Activated T-helper 1 cell treated with anti-CD3 and anti-CD28 coated beads, Interleukin-12 subunit alpha, Interleukin-12 subunit beta, Interleukin-2, Interleukin-4 antibody, amounts not matched to agents 30 ng/mL and 10 ng/mL and 1 ng/mL, durations not matched to agents 14 hours and 24 hours and 36 hours (primary cell): ENCODE measurements around the gene PGBD5. TPM values are rescaled to one million over a fixed set of nuclear protein-coding genes. Genes with fewer than 3 reads are reported as not detected.
"Not testable (repeated sequence)": the region's sequence is repeated elsewhere in the genome, so short reads cannot be mapped to it uniquely, and the experiment has no call there.

Source experiments
- DNase-seq: peaks from one replicate; pipeline ENCODE4 v3.0.0; 2021; ENCODE audit warnings: low spot score
- H3K27ac Mint-ChIP-seq: one replicate; pipeline ENCODE4 v1.8.0; 2021; ENCODE audit warnings: mild to moderate bottlenecking, mixed read lengths
- H3K27me3 Mint-ChIP-seq: one replicate; pipeline ENCODE4 v1.8.0; 2022; ENCODE audit warnings: mild to moderate bottlenecking, moderate library complexity, mixed read lengths; ENCODE audit not compliant: insufficient read depth
- H3K36me3 Mint-ChIP-seq: one replicate; pipeline ENCODE4 v1.8.0; 2021; ENCODE audit warnings: low read depth, mixed read lengths
- H3K4me1 Mint-ChIP-seq: one replicate; pipeline ENCODE4 v1.8.0; 2021; ENCODE audit warnings: low read depth, mixed read lengths
- H3K4me3 Mint-ChIP-seq: one replicate; pipeline ENCODE4 v1.8.0; 2021; ENCODE audit warnings: mild to moderate bottlenecking, moderate library complexity, mixed read lengths
- H3K9me3 Mint-ChIP-seq: one replicate; pipeline ENCODE4 v1.8.0; 2021; ENCODE audit warnings: mixed read lengths
- intact Hi-C: fragments of 100-400 bp; cut with micrococcal nuclease; formaldehyde crosslinking; loops from one replicate; pipeline ENCODE4 v1.15.1; 2024
- total RNA-seq: library from RNA; stranded (reverse); gene quantifications from 2 replicates; pipeline ENCODE4 v1.2.3, GENCODE V29; 2022

The PGBD5 gene, protein sequence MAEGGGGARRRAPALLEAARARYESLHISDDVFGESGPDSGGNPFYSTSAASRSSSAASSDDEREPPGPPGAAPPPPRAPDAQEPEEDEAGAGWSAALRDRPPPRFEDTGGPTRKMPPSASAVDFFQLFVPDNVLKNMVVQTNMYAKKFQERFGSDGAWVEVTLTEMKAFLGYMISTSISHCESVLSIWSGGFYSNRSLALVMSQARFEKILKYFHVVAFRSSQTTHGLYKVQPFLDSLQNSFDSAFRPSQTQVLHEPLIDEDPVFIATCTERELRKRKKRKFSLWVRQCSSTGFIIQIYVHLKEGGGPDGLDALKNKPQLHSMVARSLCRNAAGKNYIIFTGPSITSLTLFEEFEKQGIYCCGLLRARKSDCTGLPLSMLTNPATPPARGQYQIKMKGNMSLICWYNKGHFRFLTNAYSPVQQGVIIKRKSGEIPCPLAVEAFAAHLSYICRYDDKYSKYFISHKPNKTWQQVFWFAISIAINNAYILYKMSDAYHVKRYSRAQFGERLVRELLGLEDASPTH
- total RNA-seq: not detected in 2 replicates

DNA sequence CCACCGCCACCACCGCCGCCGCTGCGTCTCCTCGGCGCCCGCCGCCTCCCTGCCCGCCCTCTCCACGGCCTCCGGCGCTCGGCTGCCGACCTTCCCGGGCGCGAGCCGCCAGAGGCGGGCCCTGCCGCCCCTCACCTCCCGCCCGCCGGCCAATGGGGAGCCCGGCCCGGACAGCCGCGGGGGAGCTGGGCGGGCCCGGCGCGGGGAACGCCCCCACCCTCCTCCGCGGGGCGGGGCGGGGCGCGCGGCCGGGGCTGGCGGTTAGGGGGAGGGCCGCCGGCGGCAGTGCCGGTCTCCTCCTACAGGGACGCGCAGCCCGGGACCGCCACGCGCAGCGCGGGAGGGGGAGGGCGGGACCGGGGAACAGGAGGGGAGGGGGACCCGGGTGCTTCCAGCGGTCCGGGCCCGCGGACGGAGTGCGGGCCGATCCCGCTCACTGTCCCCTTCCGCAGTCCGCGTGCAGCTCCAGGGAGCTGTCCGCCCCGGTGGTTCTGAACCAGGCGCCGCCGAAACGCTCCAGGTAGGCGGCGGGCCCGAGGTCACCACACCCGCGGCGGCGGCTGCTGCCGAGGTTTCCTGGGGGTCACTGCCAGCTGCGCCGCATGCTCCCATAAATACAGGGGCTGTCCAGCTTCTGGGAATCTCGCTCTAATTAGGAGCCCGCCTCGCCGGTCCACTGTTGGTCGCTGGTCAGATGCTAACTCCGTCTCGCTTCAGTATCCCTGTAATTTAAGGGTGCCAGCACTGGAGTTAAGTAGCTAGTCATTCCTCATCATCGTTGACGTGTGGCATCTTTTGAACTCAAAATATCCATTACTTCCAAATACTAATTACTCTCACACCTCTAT lies at the start of gene PGBD5:
Gene PGBD5, minus strand, starts transcription at position 87 of the 848 bp plus-strand sequence. CDS start 404 bp downstream, outside the sequence.
- intact Hi-C loops: loop anchor here (5.0 to 10.0 kb wide), 3 partner anchors 216 to 992 kb away; partner anchors contain the start of genes ACTA1, COG2 and TRIM67
- no peaks in the 10 kb centered on the region for H3K36me3 Mint-ChIP-seq
- H3K4me1 Mint-ChIP-seq: peaks cover 9% of the 10 kb centered on the region
- H3K27me3 Mint-ChIP-seq: peaks cover 53% of the 10 kb centered on the region
- H3K9me3 Mint-ChIP-seq: peaks cover 7% of the 10 kb centered on the region
- DNase-seq: peak; percentile 59
- peak within 1 kb of the TSS; percentile 78 for H3K4me3 Mint-ChIP-seq
- peak within 1 kb of the TSS; percentile 40 for H3K27ac Mint-ChIP-seq

DNA sequence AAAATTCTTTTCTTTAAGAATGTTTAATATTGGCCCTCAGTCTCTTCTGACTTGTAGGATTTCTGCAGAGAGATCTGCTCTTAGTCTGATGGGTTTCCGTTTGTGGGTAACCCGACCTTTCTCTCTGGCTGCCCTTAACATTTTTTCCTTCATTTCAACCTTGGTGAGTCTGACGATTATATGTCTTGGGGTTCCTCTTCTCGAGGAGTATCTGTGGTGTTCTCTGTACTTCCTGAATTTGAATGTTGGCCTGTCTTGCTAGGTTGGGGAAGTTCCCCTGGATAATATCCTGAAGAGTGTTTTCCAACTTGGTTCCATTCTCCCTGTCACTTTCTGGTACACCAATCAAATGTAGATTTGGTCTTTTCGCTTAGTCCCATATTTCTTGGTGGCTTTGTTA lies 48.8 kb upstream of the PGBD5 start:
- H3K9me3 Mint-ChIP-seq, H3K4me1 Mint-ChIP-seq, DNase-seq, H3K27ac Mint-ChIP-seq, H3K4me3 Mint-ChIP-seq, H3K36me3 Mint-ChIP-seq, intact Hi-C loops: not testable (repeated sequence)
- peaks cover 28% of the 10 kb centered on the region for H3K27me3 Mint-ChIP-seq

DNA sequence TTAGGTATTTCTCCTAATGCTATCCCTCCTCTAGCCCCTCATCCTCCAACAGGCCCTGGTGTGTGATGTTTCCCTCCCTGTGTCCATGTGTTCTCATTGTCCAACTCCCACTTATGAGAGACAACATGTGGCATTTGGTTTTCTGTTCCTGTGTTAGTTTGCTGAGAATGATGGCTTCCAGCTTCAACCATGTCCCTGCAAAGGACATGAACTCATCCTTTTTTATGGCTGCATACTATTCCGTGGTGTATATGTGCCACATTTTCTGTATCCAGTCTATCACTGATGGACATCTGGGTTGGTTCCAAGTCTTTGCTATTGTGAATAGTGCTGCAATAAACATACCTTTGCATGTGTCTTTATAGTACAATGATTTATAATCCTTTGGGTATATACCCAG lies 44.6 kb upstream of the PGBD5 start:
- H3K4me3 Mint-ChIP-seq, intact Hi-C loops, DNase-seq, H3K27ac Mint-ChIP-seq, H3K4me1 Mint-ChIP-seq, H3K9me3 Mint-ChIP-seq, H3K36me3 Mint-ChIP-seq: not testable (repeated sequence)
- H3K27me3 Mint-ChIP-seq: peaks cover 21% of the 10 kb centered on the region

DNA sequence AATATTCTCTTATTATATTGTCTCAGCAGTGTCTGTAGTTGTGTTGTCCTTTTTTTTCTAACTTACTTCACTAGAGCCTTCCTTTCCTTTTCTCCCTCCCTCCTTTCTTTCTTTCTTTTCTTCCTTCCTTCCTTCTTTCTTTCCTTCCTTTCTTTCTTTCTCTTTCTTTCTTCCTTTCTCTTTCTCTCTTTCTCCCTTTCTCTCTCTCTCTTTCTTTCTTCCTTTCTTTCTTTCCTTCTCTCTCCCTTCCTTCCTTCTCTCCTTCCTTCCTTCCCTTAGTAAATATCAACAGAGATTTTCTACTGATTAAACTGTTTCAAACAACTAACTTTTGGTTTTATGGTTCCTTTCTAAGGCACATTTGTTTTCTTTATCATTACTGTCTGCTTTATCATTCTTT lies 43.1 kb upstream of the PGBD5 start:
- Mint-ChIP-seq H3K4me3 (no peak overlapping the region), H3K27me3 (peaks cover 14% of the 10 kb centered on the region), H3K27ac (no peak overlapping the region), H3K4me1 (no peaks in the 10 kb centered on the region), H3K9me3 (no peaks in the 10 kb centered on the region), H3K36me3 (no peaks in the 10 kb centered on the region)
- intact Hi-C loops: no loop called here
- no peak for DNase-seq

DNA sequence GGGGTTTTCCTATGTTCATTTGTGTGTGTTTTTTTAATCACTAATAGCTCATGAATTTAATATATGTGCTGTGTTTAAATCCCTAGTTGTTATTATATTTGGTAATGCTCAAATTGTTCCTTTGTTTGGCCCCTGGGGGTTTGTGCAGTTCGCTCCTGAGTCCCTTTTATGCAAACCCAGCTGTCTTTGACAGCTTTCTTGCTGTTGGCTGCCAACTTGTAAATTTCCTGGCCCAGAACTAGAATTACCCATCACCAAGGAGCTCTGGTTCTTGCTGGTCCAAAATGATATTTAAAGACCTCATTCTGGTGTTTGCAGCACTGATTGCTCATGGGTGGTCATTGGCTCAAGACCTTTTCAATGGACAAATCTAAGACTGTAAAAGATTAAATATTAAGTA lies 39.6 kb upstream of the PGBD5 start:
- Mint-ChIP-seq H3K27ac (no peak overlapping the region), H3K9me3 (no peaks in the 10 kb centered on the region), H3K4me3 (no peak overlapping the region), H3K4me1 (no peaks in the 10 kb centered on the region), H3K27me3 (peaks cover 8% of the 10 kb centered on the region), H3K36me3 (no peaks in the 10 kb centered on the region)
- intact Hi-C loops: no loop called here
- no peak for DNase-seq

DNA sequence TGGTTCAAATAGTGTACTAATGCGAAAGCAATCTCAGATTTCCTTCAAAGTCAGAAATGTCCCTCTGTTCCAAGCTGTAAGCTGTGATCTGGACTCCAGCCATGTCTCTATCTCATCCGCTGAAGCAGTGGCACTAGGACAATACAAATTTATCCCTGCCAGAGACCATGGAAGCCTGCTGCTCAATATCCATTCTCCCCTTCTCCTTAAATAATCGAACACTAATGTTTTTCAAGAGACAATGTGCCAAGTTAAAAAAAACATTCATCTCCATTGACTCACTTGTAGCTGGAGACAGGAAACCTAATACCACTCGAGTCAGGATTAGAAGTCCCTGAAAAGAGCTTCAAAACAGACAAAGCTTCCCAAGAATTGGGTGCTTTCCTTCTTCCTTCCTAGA lies 38.5 kb upstream of the PGBD5 start:
- intact Hi-C loops: no loop called here
- DNase-seq: no peak
- H3K9me3 Mint-ChIP-seq: no peaks in the 10 kb centered on the region
- no peaks in the 10 kb centered on the region for H3K4me1 Mint-ChIP-seq
- H3K4me3 Mint-ChIP-seq: no peak overlapping the region
- H3K27me3 Mint-ChIP-seq: peaks cover 8% of the 10 kb centered on the region
- H3K27ac Mint-ChIP-seq: no peak overlapping the region
- no peaks in the 10 kb centered on the region for H3K36me3 Mint-ChIP-seq

DNA sequence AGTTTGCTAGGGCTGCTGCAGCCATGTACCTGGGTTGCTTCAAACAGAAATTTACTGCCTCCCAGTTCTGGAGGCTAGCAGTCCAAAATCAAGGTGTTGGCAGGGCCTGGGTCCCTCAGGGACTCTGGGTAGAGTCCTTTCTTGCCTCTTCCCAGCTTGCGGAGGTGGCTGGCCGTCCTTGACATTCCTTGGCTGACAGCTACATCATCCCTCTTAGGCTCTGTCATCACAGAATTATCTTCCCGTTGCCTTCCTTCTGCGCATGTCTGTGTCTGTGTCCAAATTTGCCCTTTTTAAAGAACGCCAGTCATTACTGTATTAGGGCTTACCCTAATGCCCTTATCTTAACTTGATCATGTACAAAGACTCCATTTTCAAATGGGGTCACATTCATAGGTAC lies 37.6 kb upstream of the PGBD5 start:
- DNase-seq: no peak
- Mint-ChIP-seq H3K4me3 (no peak overlapping the region), H3K27me3 (peaks cover 8% of the 10 kb centered on the region), H3K4me1 (no peaks in the 10 kb centered on the region), H3K27ac (no peak overlapping the region), H3K36me3 (no peaks in the 10 kb centered on the region), H3K9me3 (no peaks in the 10 kb centered on the region)
- intact Hi-C loops: no loop called here

DNA sequence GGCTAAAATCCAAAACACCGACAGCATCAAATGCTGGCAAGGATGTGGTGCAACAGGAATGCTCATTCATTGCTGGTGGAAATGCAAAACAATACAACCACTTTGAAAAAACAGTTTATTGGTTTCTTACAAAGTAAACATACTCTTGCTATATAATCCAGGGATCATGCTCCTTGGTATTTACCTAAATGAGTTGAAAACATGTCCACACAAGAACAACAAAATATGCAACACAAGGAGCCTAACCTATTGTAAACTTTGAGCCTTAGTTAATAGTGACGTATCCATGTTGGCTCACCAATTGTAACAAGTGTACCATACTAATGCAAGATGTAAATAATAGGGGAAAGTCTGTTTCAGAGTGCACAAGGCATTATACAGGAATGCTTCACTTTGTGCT lies 37.2 kb upstream of the PGBD5 start:
- Mint-ChIP-seq H3K9me3 (no peaks in the 10 kb centered on the region), H3K4me3 (no peak overlapping the region)

DNA sequence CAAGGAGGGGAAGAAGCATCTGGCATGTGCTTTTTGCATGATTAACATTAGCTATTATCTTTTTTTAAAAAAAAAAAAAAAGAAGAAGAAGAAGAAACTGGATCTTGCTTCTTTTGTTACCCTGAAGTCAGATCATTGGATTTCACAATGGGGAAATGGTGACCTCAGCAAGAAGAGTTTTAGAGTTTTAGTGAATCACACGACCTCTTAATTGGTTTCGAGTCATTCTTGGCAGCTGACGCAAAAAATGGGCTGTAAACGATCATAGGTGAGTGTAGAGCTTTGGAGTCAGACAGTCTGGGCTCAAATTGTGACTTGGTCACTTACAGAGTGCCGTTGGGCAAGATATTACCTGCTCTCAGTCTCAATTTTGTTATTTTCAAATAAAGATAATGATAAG lies 33.3 kb upstream of the PGBD5 start:
- Mint-ChIP-seq H3K36me3 (no peaks in the 10 kb centered on the region), H3K9me3 (no peaks in the 10 kb centered on the region), H3K4me3 (no peak overlapping the region), H3K27ac (no peak overlapping the region), H3K4me1 (no peaks in the 10 kb centered on the region), H3K27me3 (peaks cover 8% of the 10 kb centered on the region)
- no peak for DNase-seq
- intact Hi-C loops: no loop called here

More for the DNA sequence above, 37.2 kb upstream of the PGBD5 start:
- Mint-ChIP-seq H3K27ac (no peak overlapping the region), H3K4me1 (no peaks in the 10 kb centered on the region), H3K27me3 (peaks cover 8% of the 10 kb centered on the region), H3K36me3 (no peaks in the 10 kb centered on the region)
- no peak for DNase-seq
- intact Hi-C loops: no loop called here

DNA sequence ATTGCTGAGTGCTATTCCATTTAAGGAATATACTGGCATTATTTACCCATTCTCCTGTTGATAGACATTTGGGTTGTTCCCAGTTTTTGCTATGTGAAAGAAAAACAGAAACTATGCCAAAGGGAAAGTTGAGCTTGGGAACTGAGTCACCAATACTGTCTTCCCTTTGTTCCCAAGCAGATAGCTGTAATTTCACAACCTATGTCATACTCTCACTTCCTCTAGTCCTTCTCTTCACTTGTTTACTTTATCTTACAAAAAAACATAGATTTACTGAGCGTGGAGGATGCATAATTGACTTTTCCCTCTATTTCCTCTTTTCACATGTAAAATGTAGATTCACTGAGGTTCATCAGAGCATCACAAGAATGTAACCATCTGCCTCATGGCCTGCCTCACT lies 32.4 kb upstream of the PGBD5 start:
- intact Hi-C loops: no loop called here
- Mint-ChIP-seq H3K36me3 (no peaks in the 10 kb centered on the region), H3K9me3 (no peaks in the 10 kb centered on the region), H3K27me3 (peaks cover 8% of the 10 kb centered on the region), H3K4me1 (no peaks in the 10 kb centered on the region), H3K27ac (no peak overlapping the region), H3K4me3 (no peak overlapping the region)
- DNase-seq: no peak

DNA sequence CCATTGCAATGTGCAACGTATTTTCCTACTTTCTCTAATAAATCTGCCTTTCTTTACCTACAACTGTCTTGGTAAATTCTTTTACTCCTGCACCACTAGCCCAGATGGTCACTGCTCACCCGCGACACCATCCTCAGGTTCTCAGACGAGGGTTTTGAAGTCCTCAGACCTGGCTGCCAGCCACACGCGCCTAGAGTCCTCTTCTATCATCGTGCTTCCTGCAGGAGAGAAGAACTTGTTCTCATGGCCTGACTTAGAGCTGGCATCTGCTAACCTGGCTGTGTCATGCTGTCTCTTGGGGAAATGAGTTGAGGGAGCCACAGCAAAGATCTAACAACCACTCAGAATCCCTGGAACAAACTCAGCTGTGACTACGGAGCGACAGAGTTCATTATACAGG lies 30.3 kb upstream of the PGBD5 start:
- H3K9me3 Mint-ChIP-seq: no peaks in the 10 kb centered on the region
- no peak overlapping the region for H3K4me3 Mint-ChIP-seq
- no peak for DNase-seq
- H3K27ac Mint-ChIP-seq: no peak overlapping the region
- H3K36me3 Mint-ChIP-seq: no peaks in the 10 kb centered on the region
- peaks cover 5% of the 10 kb centered on the region for H3K27me3 Mint-ChIP-seq
- intact Hi-C loops: no loop called here
- H3K4me1 Mint-ChIP-seq: no peaks in the 10 kb centered on the region

DNA sequence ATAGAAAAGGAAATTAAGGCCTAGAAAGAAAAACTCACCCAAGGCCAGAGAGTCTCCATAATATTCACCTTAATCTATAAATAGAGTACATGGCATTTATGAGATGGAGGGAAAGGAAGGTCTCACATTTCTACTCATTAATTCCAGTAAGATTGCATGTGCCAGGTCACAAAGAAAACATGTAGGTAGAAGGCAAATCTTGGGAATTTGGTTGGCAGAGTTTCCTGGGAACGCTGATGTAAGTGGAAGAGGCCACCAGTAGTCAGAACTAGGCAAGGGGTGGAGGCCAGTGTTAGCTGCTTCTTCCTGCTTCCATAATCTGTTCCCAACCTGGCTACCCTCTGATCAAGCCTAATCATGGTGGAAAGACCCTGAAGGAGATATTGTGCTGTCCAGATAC lies 29.2 kb upstream of the PGBD5 start:
- intact Hi-C loops: no loop called here
- no peak overlapping the region for H3K4me3 Mint-ChIP-seq
- no peaks in the 10 kb centered on the region for H3K36me3 Mint-ChIP-seq
- no peaks in the 10 kb centered on the region for H3K9me3 Mint-ChIP-seq
- no peak for DNase-seq
- no peak overlapping the region for H3K27ac Mint-ChIP-seq
- no peaks in the 10 kb centered on the region for H3K4me1 Mint-ChIP-seq
- H3K27me3 Mint-ChIP-seq: no peaks in the 10 kb centered on the region

DNA sequence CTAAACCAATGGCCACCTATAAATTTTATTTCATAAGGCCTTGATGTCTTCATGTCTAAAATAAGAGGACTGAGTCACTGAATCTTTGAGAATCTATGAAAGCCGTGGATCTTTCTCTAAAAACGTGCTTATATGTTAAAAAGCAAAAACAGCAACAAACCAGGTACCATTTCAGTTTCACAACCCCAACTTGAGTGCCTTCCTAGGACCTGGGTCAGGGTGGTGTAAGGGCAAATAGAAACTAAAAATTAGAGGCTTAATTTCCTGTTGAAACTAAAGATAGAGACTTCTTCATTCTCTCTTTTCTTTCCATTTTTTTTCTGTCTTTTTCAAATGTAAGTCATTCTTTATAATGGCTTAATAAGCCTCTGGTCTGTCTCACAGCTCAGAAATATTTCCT lies 27.2 kb upstream of the PGBD5 start:
- Mint-ChIP-seq H3K9me3 (no peaks in the 10 kb centered on the region), H3K36me3 (no peaks in the 10 kb centered on the region), H3K4me3 (no peak overlapping the region), H3K4me1 (no peaks in the 10 kb centered on the region), H3K27ac (no peak overlapping the region), H3K27me3 (peaks cover under 1% of the 10 kb centered on the region)
- intact Hi-C loops: no loop called here
- DNase-seq: no peak
